ENCODE measurements around the gene FOXRED1.
A peak's percentile ranks its signal among the peaks of the same experiment; 100 is the strongest.
"Not testable (repeated sequence)": the region's sequence is repeated elsewhere in the genome, so short reads cannot be mapped to it uniquely, and the experiment has no call there.

Gene FOXRED1

GRCh38 chr11:126268708-126269579 is at the start of gene FOXRED1, which contains the start of gene SRPRA:
FOXRED1 (plus strand) TSS chr11:126269154; CDS start chr11:126269207, 53 bp downstream.
SRPRA (minus strand) TSS chr11:126268895; CDS start chr11:126268804, 91 bp downstream.
- peak; percentile 98 for DNase-seq (ENCODE audit: low spot score)

GRCh38 chr11:126219547-126219946 is 49.4 kb upstream of the FOXRED1 start:
- no peak for DNase-seq (ENCODE audit: low spot score)

- DNase-seq (ENCODE audit: low spot score), result no peak
Measured at GRCh38 chr11:126224647-126225294, 44.2 kb upstream of the FOXRED1 start.

GRCh38 chr11:126225295-126225665 is 43.7 kb upstream of the FOXRED1 start:
- no peak for DNase-seq (ENCODE audit: low spot score)

- no peak for DNase-seq (ENCODE audit: low spot score)
Measured at GRCh38 chr11:126226334-126227084, 42.4 kb upstream of the FOXRED1 start.

DNA sequence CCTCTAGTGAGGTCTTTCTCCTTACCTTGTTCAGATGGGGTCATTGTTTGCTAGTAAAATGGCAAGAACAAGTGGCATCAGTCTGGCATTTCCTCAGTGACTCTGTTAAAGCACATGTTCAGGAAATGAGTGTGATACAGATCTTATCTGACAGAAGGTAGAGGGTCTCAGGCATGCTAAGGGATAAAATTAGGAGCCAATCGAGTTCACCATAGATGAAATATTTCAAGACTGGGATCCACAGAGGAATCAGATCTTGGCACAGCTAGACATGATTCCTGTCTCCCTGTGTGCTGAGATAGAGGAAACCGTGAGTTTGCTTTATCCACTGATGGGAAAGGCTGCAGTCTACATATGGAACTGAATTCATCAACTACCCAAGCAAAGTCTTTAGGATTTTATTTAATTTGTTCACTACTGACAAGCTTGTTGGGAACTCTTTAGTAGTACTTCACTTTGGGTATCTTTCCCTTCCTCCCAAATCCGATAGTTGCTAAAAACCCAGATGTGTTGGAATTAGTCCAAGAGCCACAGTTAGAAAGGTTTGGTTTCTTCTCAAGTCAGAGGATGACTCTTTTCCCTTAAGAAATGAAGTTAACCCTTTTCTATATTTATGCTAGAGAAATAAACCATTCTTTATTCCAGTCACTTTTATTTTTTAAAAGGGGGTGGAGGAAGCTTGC is 39.0 kb upstream of the FOXRED1 start:
- no peak for DNase-seq (ENCODE audit: low spot score)

DNA sequence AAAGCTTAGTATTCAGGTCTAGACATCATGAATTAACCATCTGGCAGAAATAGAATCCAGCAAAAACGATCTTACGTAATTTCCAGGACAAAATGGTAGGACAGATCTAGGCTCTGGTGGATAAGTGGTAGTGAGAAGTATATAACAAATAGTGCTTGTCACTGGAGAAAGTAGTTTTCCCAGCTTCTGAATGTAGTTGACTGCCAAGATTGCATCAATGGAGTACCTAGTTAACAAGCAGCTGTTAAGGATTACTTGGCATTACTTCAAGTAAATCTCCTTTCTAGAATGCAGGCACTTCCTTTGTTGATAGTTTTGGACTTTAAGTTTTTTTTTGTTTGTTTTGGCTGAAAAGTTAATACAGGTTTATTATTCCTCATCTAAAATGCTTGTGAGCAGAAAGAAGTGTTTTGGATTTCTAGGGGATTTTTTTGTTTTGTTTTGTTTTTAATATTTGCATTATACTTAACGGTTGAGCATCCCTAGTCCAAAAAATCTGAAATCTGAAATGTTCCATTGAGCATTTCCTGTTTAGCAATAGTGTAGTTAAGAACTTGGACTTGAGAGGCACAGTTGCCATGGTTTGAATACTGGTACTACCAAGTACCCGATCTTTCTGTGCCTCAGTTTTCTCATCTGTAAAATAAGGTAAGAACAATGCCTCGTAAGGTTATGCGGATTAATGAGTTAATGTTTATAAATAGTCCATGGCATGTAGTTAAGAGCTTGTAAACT is 37.1 kb upstream of the FOXRED1 start:
- no peak for DNase-seq (ENCODE audit: low spot score)

- no peak for DNase-seq (ENCODE audit: low spot score)
Measured at GRCh38 chr11:126232683-126233082, 36.3 kb upstream of the FOXRED1 start.

GRCh38 chr11:126233391-126233790 is 35.6 kb upstream of the FOXRED1 start:
- no peak for DNase-seq (ENCODE audit: low spot score)

GRCh38 chr11:126246636-126247035 is 22.3 kb upstream of the FOXRED1 start:
- DNase-seq (ENCODE audit: low spot score), result no peak

GRCh38 chr11:126253265-126253664 is 15.7 kb upstream of the FOXRED1 start:
- no peak for DNase-seq (ENCODE audit: low spot score)

DNA sequence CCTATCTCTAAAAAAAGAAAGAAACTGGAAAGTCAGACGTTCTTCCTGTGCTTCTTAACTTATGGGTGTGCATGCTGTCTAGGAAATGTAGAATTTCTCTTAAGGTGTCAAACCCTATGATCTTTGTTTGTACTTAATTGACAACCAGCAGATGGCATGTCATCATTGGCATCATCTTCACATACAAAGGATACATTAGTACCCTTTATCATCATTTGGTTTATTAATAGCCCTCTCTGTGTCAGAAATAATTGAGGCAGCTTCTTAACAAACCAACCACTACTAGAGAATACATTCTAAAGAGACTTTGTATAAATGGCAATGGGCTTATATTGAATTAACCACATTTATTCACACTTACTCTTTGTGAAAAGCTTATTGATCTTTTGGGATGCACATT is 14.1 kb upstream of the FOXRED1 start:
- DNase-seq (ENCODE audit: low spot score), result no peak

DNA sequence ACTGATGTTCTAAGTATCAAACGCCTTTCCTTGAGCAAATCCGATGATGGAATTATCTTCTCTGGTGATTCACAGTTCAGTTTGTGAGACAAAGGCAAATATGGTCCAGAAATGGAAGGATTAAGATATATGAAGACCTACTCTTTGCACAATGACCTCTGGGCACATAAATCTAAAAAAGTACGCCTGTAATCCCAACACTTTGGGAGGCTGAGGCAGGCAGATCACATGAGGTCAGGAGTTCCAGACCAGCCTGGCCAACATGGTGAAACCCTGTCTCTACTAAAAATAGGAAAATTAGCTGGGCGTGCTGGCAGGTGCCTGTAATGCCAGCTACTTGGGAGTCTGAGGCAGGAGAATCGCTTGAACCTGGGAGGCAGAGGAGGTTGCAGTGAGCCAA is 13.4 kb upstream of the FOXRED1 start:
- not testable (repeated sequence) for DNase-seq (ENCODE audit: low spot score)

DNA sequence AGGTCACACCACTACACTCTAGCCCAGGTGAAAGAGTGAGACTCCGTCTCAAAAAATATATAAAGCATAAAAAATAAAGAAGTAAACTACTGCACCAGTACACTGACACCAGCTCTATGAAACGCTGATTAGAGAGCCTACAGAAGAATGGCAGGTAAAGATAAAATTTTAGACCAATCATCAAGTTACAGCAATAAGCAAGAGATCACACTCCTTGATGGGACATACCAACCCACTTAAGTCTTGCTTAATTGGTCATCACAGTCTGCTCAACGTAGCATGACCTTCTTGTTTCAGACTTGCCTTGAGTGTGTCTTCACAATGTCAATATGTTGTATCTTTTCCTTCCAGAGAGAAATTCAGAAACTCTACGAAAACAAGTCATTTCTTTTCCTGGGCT is 12.7 kb upstream of the FOXRED1 start:
- no peak for DNase-seq (ENCODE audit: low spot score)

GRCh38 chr11:126257144-126257543 is 11.8 kb upstream of the FOXRED1 start:
- no peak for DNase-seq (ENCODE audit: low spot score)

DNA sequence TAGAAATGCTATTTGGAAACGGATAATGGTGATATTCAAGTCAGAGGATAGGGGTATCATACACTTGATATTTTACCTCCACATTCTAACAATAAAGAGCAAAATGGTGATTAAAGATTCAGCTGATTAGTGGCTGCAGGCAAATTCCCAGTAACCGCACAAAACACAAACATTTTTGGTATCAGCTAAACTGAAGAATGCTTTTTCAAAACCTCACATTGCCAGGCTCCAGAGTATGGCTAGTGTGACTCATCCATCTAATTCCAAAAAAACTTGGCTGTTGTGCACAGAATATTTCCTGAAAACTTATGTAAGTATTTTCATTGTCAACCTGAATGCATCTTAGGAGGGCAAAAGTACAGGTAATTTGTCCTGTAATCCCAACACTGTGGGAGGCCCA is 11.2 kb upstream of the FOXRED1 start:
- no peak for DNase-seq (ENCODE audit: low spot score)

DNA sequence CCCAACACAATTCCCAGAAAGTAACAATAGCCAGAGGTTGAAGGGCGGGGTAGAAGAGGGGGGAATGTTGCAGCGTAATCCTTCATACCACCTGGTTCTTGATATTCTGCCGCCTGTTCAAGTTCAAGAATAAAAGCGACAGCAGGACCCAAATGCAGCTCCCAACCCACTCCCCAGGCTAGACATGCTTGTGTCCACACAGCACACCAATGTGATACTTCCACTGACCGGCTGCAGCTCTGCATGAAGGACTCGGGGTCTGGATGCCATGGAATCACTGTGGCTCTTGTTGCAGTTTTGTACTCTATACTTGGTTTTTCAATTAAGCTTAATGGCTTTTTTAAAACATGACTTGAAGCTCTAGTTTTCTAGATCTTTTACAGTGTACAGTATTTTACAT is 6.7 kb upstream of the FOXRED1 start:
- DNase-seq (ENCODE audit: low spot score), result no peak

DNA sequence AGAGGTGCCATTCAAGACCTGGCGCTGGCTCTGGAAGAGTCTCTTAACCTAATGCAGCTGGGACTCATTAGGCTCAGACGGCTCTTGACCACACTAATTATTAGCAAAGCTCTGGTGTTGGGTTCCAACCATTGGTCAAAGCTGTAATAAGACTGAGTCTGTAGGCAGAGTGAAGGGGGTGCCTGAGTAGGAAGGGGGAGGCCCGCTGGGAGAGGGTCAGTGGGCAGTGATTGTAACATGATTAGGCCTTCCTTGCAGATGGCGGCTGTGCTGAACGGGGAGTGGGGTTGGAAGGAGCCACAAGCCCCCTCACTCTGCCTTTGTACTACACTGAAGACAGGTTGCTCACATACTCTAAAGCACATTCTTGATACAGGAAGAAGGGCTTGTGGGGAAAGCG is 5.5 kb upstream of the FOXRED1 start:
- DNase-seq (ENCODE audit: low spot score), result no peak

DNA sequence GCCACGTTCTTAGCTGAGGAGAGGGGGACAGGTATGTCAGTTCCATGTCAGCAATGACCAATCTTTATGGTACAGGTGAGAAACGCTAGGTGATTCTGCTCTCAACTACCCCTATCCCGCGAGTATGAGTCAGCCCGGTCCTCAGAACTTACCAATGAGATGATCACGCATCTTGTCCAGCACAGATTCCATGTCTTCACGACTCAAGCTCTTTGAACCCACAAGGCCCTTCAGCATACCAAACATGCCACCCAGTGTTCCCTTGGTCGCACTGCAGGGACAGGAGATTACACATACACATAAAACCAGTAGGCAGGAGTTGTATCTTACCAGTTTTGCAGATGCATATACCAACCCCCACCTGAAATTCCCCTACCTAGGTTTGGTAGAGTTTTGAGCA is 3.1 kb upstream of the FOXRED1 start:
- DNase-seq (ENCODE audit: low spot score), result no peak

DNA sequence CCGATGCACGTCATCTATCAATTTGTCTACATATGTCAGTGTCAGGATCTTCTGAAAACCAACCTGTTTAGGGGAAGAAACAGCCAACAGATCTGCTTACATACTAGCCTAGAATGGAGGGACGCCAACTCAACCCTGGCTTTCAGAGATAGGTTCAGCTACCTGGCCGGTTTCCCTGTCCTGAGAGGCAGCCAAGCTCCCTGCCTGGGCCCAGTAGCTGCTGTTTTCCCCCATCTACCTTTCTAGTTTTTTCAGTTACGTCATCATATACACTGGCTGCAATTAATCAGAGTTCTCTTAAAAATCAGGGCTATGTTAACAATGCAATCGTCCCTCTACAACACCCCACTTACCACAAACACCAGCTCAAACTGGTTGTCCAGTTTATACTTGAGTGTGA is 1.3 kb upstream of the FOXRED1 start:
- peak; percentile 9 for DNase-seq (ENCODE audit: low spot score)

DNA sequence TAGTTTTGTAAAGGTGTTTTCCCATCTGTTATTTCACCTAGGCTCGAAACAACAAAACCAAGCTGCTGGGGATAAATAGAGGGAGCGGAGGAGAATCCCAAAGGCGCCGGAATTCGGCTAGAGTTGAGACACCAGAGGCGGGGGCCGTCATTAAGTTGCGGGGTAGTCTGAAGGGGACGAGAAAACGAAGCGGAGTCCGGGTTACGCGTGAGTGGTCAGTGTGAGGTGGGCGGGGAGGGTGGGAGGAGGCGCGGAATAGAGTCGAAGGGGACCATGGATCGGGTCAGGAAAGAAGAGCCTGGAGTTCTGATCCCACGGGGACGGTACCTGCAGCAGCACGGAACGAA is 620 bp upstream of the FOXRED1 start:
- no peak for DNase-seq (ENCODE audit: low spot score)

- no peak for DNase-seq (ENCODE audit: low spot score)
Measured at GRCh38 chr11:126277322-126277721, 8.4 kb downstream of the FOXRED1 start.
